ENCODE results near the gene WFDC8. TPM values are rescaled to one million over a fixed set of nuclear protein-coding genes. Genes with fewer than 3 reads are reported as not detected.

Gene WFDC8
- total and polyA plus RNA-seq, 2 donors (not counting 3 experiments of a cell fraction or from before 2014, with no cell fraction given) = not detected

GRCh38 chr20:45617591-45617990, 38.5 kb upstream of the WFDC8 start:
- dilution Hi-C loops (cut with MboI; ENCODE audit: extremely low pct_ligation_motif_present, low sequenced_read_pairs) (no loop called here), intact Hi-C loops (cut with micrococcal nuclease) (no loop called here)
- DNase-seq (ENCODE audit: low read depth, low spot score) (no peak), FAIRE-seq (no peak)
- Histone ChIP-seq H3K79me2 (ENCODE audit: control insufficient read depth, insufficient read depth, low read length) (no peaks in the 10 kb centered on the region), H3K27ac (ENCODE audit: insufficient read depth, low read depth, low read length) (no peak overlapping the region), H3K4me3 (replicated peaks in 1 of 3; ENCODE audit: insufficient read depth in 1 of 3, low read depth in 1 of 3, low read length in 3 of 3) (no peak overlapping the region), H3K9ac (replicated peaks; ENCODE audit: extremely low read depth, insufficient read depth, low read length) (no peak overlapping the region), H4K20me1 (replicated peaks; ENCODE audit: control insufficient read depth, extremely low read depth, insufficient read depth, low read length) (no peaks in the 10 kb centered on the region), H3K4me1 (ENCODE audit: control insufficient read depth, extremely low read depth, insufficient read depth, low read length) (no peaks in the 10 kb centered on the region), H3K9me1 (replicated peaks; ENCODE audit: control insufficient read depth, extremely low read depth, insufficient read depth, low read length) (no peaks in the 10 kb centered on the region), H3K9me3 (replicated peaks; ENCODE audit: control insufficient read depth, insufficient read depth, low read length) (no peaks in the 10 kb centered on the region), H3K4me2 (ENCODE audit: insufficient read depth, low read length) (no peak overlapping the region), H2AFZ (ENCODE audit: low read depth, low read length) (no peak overlapping the region), H3K36me3 (ENCODE audit: control insufficient read depth in 2 of 2, extremely low read depth in 1 of 2, insufficient read depth in 2 of 2, low read length in 2 of 2) (no peaks in the 10 kb centered on the region), H3K27me3 (ENCODE audit: control insufficient read depth in 2 of 2, insufficient read depth in 2 of 2, low read length in 2 of 2) (no peaks in the 10 kb centered on the region)
- BruUV-seq (replicated peaks) = no TSS peak
- ChIA-PET CTCF (interaction anchor here (3.9 kb wide), 1 partner anchor 11 kb away, joined by 21 read pairs; the partner anchor contains the start of gene WFDC10A), POLR2A (no interaction called here)
- TF ChIP-seq EZH2 (IDR thresholded peaks at IDR 0.05; ENCODE audit: borderline replicate concordance, low read depth, low read length, severe bottlenecking) (no peak), MAX (IDR thresholded peaks at IDR 0.05; ENCODE audit: insufficient read depth, insufficient read length) (no peak), JUN (IDR thresholded peaks at IDR 0.05; ENCODE audit: borderline replicate concordance, insufficient read depth, insufficient read length, low read depth) (no peak), GATA2 (IDR thresholded peaks at IDR 0.05; ENCODE audit: insufficient read depth, insufficient read length, low read depth, low read length) (no peak), POLR2AphosphoS5 (IDR thresholded peaks at IDR 0.05; ENCODE audit: insufficient read depth, low read depth, low read length) (no peak), FOS (IDR thresholded peaks at IDR 0.05; ENCODE audit: borderline replicate concordance, insufficient read depth, low read length) (no peak), POLR2A (IDR thresholded peaks at IDR 0.05; ENCODE audit: low read depth, low read length) (no peak), MYC (IDR thresholded peaks at IDR 0.05; ENCODE audit: low read depth, low read length) (no peak), CTCF (IDR thresholded peaks at IDR 0.05; ENCODE audit: extremely low read depth in 1 of 2, insufficient read depth in 1 of 2, low read depth in 1 of 2, low read length in 2 of 2) (no peak)

Data from endothelial cell of umbilical vein (primary cell).